GM12875 (cell line): ENCODE results near the gene ATF7.
"Not testable (repeated sequence)": the region's sequence is repeated elsewhere in the genome, so short reads cannot be mapped to it uniquely, and the experiment has no call there.

Experiments used
- H3K4me3 ChIP-seq: one replicate; pipeline ENCODE4 v1.5.1; 2011; ENCODE audit warnings: low read depth, low read length, control low read depth
- TF ChIP-seq, protein P1 (sequence below): IDR thresholded peaks from 2 replicates; pipeline ENCODE4 v1.5.1; 2011; ENCODE audit warnings: low read depth, mild to moderate bottlenecking, control low read depth, inconsistent platforms, low read length, moderate library complexity, borderline replicate concordance; ENCODE audit not compliant: insufficient read depth

The ATF7 gene

GRCh38 chr12:53622724-53623123 lies 3.5 kb downstream of the ATF7 start:
- H3K4me3 ChIP-seq: no peak overlapping the region
- TF ChIP-seq, protein P1, sequence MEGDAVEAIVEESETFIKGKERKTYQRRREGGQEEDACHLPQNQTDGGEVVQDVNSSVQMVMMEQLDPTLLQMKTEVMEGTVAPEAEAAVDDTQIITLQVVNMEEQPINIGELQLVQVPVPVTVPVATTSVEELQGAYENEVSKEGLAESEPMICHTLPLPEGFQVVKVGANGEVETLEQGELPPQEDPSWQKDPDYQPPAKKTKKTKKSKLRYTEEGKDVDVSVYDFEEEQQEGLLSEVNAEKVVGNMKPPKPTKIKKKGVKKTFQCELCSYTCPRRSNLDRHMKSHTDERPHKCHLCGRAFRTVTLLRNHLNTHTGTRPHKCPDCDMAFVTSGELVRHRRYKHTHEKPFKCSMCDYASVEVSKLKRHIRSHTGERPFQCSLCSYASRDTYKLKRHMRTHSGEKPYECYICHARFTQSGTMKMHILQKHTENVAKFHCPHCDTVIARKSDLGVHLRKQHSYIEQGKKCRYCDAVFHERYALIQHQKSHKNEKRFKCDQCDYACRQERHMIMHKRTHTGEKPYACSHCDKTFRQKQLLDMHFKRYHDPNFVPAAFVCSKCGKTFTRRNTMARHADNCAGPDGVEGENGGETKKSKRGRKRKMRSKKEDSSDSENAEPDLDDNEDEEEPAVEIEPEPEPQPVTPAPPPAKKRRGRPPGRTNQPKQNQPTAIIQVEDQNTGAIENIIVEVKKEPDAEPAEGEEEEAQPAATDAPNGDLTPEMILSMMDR: no peak

DNA sequence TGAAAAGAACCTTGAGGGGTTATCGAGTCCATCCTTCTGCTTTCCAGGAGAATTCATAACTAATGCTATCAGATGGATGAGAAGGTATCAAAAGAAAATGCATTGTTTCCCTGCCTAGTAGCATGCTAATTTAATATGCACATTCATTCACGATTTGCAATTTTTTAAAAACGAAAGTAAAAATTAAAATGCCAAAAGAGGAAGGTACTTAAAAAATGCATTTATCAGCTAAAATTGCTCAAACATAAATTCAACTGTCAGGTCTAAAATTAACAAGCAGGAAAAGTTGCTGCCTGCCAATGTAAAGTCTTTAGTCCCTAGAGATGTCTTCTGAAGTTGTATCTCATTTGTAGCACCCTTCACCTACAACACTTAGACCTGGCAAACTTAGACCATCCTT lies 7.9 kb downstream of the ATF7 start:
- peak overlapping the region; percentile 21 for H3K4me3 ChIP-seq
- TF ChIP-seq, protein P1: no peak

GRCh38 chr12:53617700-53618099 lies 8.5 kb downstream of the ATF7 start:
- H3K4me3 ChIP-seq: no peak overlapping the region
- TF ChIP-seq, protein P1: no peak

GRCh38 chr12:53616950-53617349 lies 9.2 kb downstream of the ATF7 start:
- TF ChIP-seq, protein P1: no peak
- no peak overlapping the region for H3K4me3 ChIP-seq

GRCh38 chr12:53613821-53614220 lies 12.4 kb downstream of the ATF7 start:
- TF ChIP-seq, protein P1: no peak
- no peak overlapping the region for H3K4me3 ChIP-seq

- TF ChIP-seq, protein P1: no peak
- no peak overlapping the region for H3K4me3 ChIP-seq
These were observed 13.2 kb downstream of the ATF7 start for GRCh38 chr12:53612978-53613377.

DNA sequence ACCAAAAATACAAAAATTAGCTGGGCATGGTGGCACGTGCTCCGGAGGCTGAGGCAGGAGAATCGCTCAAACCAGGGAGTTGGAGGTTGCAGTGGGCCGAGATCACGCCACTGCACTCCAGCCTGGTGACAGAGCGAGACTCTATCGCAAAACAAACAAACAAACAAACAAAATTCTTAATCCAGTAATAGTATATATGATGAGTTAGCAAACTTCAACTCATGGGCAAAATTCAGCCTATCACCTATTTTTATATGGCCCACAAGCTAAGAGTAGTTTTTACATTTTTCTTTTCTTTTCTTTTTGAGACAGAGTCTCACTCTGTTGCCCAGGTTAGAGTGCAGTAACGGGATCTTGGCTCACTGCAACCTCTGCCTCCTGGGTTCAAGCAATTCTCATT lies 14.9 kb downstream of the ATF7 start:
- TF ChIP-seq, protein P1: no peak
- no peak overlapping the region for H3K4me3 ChIP-seq

DNA sequence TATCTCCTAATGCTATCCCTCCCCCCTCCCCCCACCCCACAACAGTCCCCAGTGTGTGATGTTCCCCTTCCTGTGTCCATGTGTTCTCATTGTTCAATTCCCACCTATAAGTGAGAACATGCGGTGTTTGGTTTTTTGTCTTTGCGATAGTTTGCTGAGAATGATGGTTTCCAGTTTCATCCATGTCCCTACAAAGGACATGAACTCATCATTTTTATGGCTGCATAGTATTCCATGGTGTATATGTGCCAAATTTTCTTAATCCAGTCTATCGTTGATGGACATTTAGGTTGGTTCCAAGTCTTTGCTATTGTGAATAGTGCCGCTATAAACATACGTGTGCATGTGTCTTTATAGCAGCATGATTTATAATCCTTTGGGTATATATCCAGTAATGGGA lies 19.5 kb downstream of the ATF7 start:
- H3K4me3 ChIP-seq: not testable (repeated sequence)
